Hepatocyte (in vitro differentiated cells): ENCODE results near the gene HSPB7.

Source experiments
- CTCF ChIP-seq: fragments of 200-600 bp; sonication (generic); IDR thresholded peaks from 2 replicates; pipeline ENCODE4 v1.5.1; 2016; ENCODE audit warnings: antibody characterized with exemption, mild to moderate bottlenecking; ENCODE audit not compliant: poor library complexity
- EZH2 ChIP-seq: fragments of 200-600 bp; sonication (generic); IDR thresholded peaks from 2 replicates; pipeline ENCODE4 v1.6.1; 2016; ENCODE audit warnings: antibody characterized with exemption, mild to moderate bottlenecking, borderline replicate concordance

- TF ChIP-seq CTCF = no peak
- no peak for TF ChIP-seq EZH2
Observed at GRCh38 chr1:15973772-15974171, 44.1 kb downstream of the HSPB7 start.
